Naive B cell (primary cell): ENCODE measurements around the gene CREG1. TPM values are rescaled to one million over a fixed set of nuclear protein-coding genes. Genes with fewer than 3 reads are reported as not detected.

Experiments used
- ATAC-seq, 2 donors: fragments of 150-1000 bp; cut with Tn5 transposase; 2 replicates each; pipeline ENCODE4 v1.10.0; 2021; ENCODE audit warnings: low read depth in 2 of 2, mild to moderate bottlenecking in 2 of 2, moderate library complexity in 2 of 2
- DNase-seq: peaks from one replicate; pipeline ENCODE4 v3.0.0; 2022
- H3K27ac Mint-ChIP-seq, 6 donors: one replicate each; pipeline ENCODE4 v1.8.0; 2020 to 2022; ENCODE audit warnings: mild to moderate bottlenecking in 6 of 6, mixed read lengths in 6 of 6, moderate library complexity in 5 of 6, inconsistent platforms in 2 of 6
- H3K27me3 Mint-ChIP-seq, 3 donors: one replicate each; pipeline ENCODE4 v1.8.0; 2021 to 2022; ENCODE audit warnings: mixed read lengths in 3 of 3, mild to moderate bottlenecking in 1 of 3
- H3K36me3 Mint-ChIP-seq, 2 donors: one replicate each; pipeline ENCODE4 v1.8.0; 2020 to 2022; ENCODE audit warnings: mixed read lengths in 2 of 2, inconsistent platforms in 1 of 2, mild to moderate bottlenecking in 1 of 2
- H3K4me1 Mint-ChIP-seq, 3 donors: one replicate each; pipeline ENCODE4 v1.8.0; 2020 to 2022; ENCODE audit warnings: mixed read lengths in 3 of 3, inconsistent platforms in 1 of 3, mild to moderate bottlenecking in 1 of 3, moderate library complexity in 1 of 3
- H3K4me3 Mint-ChIP-seq, 8 donors: one replicate each; pipeline ENCODE4 v1.8.0; 2020 to 2022; ENCODE audit warnings: mild to moderate bottlenecking in 8 of 8, mixed read lengths in 8 of 8, moderate library complexity in 8 of 8, inconsistent platforms in 2 of 8
- H3K9me3 Mint-ChIP-seq, 7 donors: one replicate each; pipeline ENCODE4 v1.8.0; 2020 to 2022; ENCODE audit warnings: mixed read lengths in 7 of 7, mild to moderate bottlenecking in 5 of 7, inconsistent platforms in 2 of 7, moderate library complexity in 1 of 7
- polyA plus RNA-seq, 6 donors: library from polyadenylated mRNA; unstranded; fragments of 300-500 nt; fragmentation: Illumina TruSeq; gene quantifications; one replicate each; pipeline ENCODE4 v1.2.3, GENCODE V29; 2021; ENCODE audit warnings: low read depth in 6 of 6

Gene CREG1
- polyA plus RNA-seq: 10 to 100 TPM in 3 of 6 donors, 1 to 10 TPM in 3; 7.3 to 18.9 (median 10.0) TPM

DNA sequence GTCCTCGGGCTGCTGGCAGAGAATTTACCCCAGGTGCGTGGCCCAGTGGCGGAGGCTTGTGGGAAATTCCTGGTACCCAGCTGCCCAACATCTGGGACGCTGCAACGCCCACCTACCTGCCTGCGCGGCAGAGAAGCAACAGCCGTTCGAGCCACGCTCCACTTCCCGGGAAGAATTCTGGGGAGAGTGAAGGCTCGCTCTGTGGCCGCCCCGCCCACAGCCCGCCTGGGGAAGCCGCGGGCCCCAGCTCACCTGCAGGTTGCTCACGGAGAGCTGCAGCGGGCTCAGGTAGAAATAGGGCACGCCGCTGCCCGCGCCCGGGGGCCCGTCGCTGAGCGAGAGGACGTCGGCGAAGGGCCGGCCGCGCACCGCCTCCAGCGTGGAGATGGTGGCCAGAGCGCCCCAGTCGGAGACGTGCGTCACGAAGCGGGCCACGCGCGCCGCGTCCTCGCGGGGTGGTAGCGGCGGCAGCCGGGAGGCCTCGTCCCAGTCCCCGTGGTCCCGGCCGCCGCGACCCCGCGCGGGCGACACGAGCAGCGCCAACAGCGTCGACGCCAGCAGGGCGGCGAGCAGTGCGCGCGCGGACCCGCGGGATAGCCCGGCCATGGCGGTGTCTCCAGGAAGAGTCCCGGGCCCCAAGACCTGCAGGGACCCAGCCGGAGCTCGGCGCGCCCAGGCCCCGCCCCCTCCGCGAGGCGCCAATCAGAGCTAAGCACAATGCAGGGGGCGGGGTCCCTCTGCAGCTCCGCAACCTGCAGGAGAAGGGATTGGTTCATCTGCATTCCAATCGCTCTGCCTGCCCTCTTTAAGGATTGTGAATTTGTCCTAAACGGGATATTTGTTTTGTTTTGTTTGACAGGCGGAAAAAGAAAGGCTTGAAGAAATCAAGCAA lies at the start of gene CREG1:
CREG1 (minus strand) TSS at position 627 of the 892 bp plus-strand sequence.
- Mint-ChIP-seq H3K27ac (peak within 1 kb of the TSS in 3 of 6 donors; percentile 59 to 88 (median 66)), H3K4me3 (peak within 1 kb of the TSS; percentile 84 to 97 (median 90)), H3K27me3 (peaks cover 0 to 13% (median 10%) of the 10 kb centered on the region in 3 donors), H3K4me1 (peaks cover 15 to 28% (median 16%) of the 10 kb centered on the region in 3 donors), H3K9me3 (no peaks in the 10 kb centered on the region), H3K36me3 (no peaks in the 10 kb centered on the region)
- DNase-seq (peak; percentile 86), ATAC-seq (peak; percentile 94 to 95)

DNA sequence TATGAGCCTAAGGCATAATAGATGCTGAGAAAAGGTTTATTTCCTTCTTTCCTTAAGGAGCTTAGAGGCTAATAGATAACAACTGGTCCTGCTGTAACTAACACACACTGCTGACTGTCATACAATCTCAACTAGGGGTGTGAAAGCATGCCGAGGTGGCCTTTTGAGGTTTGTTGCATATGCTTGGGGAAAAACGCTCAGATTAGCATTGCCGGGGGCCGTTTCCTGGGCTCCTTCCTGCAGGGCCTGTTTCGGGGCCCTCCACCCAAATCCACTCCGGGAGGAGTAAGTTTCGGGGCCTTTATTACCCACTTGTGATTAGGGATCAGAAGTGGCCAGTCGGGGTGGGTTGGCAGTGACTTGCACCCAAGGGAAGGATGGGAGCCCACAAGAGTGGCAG lies 49.3 kb upstream of the CREG1 start:
- H3K4me3 Mint-ChIP-seq: peak overlapping the region in 7 of 8 donors; percentile 32 to 83 (median 62)
- H3K9me3 Mint-ChIP-seq: peaks cover 7 to 14% (median 10%) of the 10 kb centered on the region in 7 donors
- H3K36me3 Mint-ChIP-seq: peaks cover 9 to 12% of the 10 kb centered on the region in 2 donors
- H3K4me1 Mint-ChIP-seq: peaks cover 46 to 66% (median 51%) of the 10 kb centered on the region in 3 donors
- no peaks in the 10 kb centered on the region for H3K27me3 Mint-ChIP-seq
- H3K27ac Mint-ChIP-seq: peak overlapping the region in 4 of 6 donors; percentile 27 to 86 (median 72)
- DNase-seq (no peak), ATAC-seq (no peak)

DNA sequence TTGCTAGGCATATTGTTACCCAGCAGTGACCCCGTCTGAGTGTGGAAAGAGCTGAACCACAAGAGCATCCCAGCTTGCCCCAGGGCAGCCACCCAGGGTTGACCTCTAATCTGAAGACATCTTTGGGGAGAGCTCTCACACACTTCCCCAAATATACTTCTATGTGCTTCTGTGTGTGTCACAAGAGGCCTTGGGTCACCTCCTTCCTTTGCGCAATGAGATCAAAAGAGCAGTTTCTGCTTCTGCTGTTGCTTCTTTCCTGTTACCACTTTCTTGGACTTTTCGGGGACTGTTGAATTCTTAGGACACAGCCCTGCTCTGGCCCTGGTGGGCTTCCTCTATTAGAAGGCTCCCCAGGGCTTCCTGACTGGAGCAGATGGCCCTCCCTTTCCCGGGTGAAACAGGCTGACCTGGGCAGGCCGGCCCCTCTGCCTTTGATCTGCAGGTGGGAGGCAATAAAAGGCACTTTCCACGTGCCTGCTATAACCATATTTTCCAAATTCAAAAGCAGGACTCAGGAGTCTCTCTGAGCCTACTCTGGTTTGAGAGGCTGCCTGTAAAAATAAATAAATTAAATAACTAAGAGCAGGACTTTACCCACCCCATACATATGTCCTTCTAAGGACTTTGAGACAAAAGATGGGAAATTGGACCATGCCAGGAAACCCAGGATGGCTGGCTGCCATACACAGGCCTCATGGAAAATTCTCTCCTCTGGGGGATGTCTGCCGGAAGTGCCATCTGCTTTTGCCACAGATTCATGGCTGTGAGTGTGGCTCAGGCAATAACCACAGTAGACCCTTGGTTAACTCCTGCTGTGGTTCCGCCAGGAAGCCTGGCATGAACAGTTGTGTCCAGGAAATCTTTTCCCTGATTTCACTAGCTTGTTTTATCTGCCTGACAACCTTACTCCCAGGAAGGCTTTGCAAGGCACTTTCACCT lies 48.2 kb upstream of the CREG1 start:
- Mint-ChIP-seq H3K27me3 (no peaks in the 10 kb centered on the region), H3K27ac (peak overlapping the region; percentile 49 to 96 (median 86)), H3K36me3 (peaks cover 2% of the 10 kb centered on the region in 2 donors), H3K4me3 (peak overlapping the region; percentile 7 to 88 (median 76)), H3K9me3 (peaks cover under 1 to 4% (median 2%) of the 10 kb centered on the region in 7 donors), H3K4me1 (peaks cover 39 to 62% (median 51%) of the 10 kb centered on the region in 3 donors)
- DNase-seq: peak; percentile 50
- peak; percentile 79 to 86 for ATAC-seq

DNA sequence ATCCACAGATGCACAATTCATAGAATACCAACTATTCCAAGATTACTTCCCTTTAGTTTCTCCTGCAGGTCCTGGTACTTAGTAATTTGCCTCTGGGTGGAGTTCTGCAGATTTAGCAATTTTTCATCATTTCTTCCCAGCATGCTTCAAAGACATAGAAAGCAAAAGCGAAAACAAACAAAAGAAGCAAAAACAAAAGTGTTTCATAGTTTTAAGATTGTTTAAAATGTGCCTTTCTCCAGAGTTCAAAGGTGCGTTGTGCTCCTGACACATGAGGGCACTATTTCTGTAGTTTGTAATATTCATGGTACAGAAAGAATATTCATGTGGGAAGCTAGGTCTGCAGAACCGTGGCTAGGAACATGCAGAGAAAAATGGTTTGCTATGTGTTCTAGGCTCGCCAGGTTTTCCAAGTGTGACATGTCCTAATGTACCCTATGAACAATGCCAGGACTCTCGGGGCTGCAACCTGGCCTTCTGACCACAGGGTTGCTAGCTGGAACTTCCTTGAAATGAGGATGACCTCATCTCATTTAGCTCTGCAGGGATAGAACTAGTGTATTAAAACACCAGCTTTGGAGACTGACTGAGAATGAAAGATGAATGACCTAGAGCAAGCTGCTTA lies 46.5 kb upstream of the CREG1 start:
- no peaks in the 10 kb centered on the region for H3K9me3 Mint-ChIP-seq
- H3K36me3 Mint-ChIP-seq: no peaks in the 10 kb centered on the region
- peaks cover 39 to 53% (median 50%) of the 10 kb centered on the region in 3 donors for H3K4me1 Mint-ChIP-seq
- H3K27ac Mint-ChIP-seq: peak overlapping the region; percentile 1 to 90 (median 84)
- ATAC-seq: peak; percentile 69 to 77
- H3K27me3 Mint-ChIP-seq: no peaks in the 10 kb centered on the region
- peak overlapping the region in 7 of 8 donors; percentile 26 to 88 (median 69) for H3K4me3 Mint-ChIP-seq
- peak; percentile 60 for DNase-seq

DNA sequence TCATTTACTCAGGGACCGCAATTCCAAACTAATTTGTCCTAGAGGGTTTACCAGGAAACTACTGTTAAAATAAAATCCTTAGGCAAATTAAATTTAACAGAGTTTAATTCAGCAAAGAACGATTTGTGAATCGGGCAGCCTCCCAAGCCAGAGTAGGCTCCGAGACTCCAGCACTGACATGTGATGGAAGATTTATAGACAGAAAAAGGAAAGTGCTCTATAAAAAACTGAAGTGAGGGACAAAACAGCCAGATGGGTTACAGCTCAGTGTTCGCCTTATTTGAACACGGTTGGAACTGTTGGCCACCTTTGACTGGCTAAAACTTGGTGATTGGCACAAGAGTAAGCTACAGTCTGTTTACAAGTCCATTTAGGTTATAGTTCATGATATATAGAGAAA lies 41.3 kb upstream of the CREG1 start:
- no peak for ATAC-seq
- Mint-ChIP-seq H3K4me1 (peaks cover 3 to 9% (median 6%) of the 10 kb centered on the region in 3 donors), H3K9me3 (no peaks in the 10 kb centered on the region), H3K36me3 (peaks cover 0 to 6% of the 10 kb centered on the region in 2 donors), H3K27ac (no peak overlapping the region), H3K27me3 (no peaks in the 10 kb centered on the region), H3K4me3 (no peak overlapping the region)
- no peak for DNase-seq

DNA sequence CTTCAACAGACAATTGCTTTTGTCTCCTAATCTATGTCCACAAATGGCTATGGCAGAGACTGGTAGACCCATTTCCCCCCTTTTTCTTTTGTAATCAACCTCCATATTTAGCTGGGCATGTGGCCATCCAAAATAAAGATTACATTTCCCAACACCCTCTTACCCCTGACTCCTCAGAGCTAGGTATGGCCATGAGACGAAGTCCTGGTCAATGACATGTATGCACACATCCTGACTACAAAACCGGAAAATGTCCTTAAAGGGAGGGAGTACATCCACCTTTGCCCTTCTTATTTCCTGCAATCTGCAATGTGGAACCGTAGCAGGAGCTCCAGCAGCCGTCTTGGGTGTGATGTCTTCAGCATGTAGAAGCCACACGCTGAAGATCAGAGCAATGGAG lies 40.3 kb upstream of the CREG1 start:
- ATAC-seq: no peak
- H3K27ac Mint-ChIP-seq: no peak overlapping the region
- H3K27me3 Mint-ChIP-seq: no peaks in the 10 kb centered on the region
- H3K36me3 Mint-ChIP-seq: peaks cover 0 to 6% of the 10 kb centered on the region in 2 donors
- peaks cover 0 to 1% (median under 1%) of the 10 kb centered on the region in 3 donors for H3K4me1 Mint-ChIP-seq
- no peaks in the 10 kb centered on the region for H3K9me3 Mint-ChIP-seq
- DNase-seq: no peak
- no peak overlapping the region for H3K4me3 Mint-ChIP-seq

DNA sequence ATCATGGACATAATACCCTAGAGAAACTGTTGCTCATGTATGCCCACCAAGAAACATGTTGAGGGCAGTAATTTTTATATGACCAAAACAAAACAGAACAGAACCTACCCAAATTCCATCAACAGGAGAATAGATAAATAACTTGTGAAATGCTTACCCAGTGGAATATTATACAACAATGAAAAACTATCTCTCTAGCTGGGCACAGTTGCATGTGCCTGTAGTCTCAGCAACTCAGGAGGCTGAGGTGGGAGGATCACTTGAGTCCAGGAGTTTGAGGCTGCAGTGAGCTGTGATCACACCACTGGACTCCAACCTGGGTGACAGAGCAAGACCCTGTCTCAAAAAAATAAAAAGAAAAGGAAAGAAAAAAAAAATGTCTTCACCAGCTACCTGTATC lies 38.9 kb upstream of the CREG1 start:
- Mint-ChIP-seq H3K27me3 (no peaks in the 10 kb centered on the region), H3K36me3 (peaks cover 0 to 6% of the 10 kb centered on the region in 2 donors), H3K4me3 (no peak overlapping the region), H3K4me1 (peaks cover 7 to 9% (median 9%) of the 10 kb centered on the region in 3 donors), H3K9me3 (no peaks in the 10 kb centered on the region), H3K27ac (no peak overlapping the region)
- DNase-seq (no peak), ATAC-seq (no peak)

DNA sequence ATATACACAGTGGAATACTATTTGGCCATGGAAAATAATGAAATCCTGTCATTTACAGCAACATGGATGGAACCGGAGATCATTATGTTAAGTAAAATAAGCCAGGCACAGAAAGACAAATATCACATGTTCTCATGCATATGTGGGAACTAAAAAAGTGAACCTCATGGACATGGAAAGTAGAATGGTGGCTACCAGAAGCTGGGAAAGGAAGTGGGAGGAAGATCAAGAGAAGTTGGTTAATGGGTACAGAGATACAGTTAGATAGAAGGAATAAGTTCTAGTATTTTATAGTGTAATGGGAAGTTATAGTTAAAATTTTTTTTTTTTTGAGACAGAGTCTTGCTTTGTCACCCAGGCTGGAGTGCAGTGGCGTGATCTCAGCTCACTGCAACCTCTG lies 34.8 kb upstream of the CREG1 start:
- Mint-ChIP-seq H3K36me3 (peaks cover 0 to 14% of the 10 kb centered on the region in 2 donors), H3K9me3 (no peaks in the 10 kb centered on the region), H3K4me3 (no peak overlapping the region), H3K27ac (no peak overlapping the region), H3K27me3 (no peaks in the 10 kb centered on the region), H3K4me1 (peaks cover 9 to 12% (median 10%) of the 10 kb centered on the region in 3 donors)
- DNase-seq (no peak), ATAC-seq (no peak)

DNA sequence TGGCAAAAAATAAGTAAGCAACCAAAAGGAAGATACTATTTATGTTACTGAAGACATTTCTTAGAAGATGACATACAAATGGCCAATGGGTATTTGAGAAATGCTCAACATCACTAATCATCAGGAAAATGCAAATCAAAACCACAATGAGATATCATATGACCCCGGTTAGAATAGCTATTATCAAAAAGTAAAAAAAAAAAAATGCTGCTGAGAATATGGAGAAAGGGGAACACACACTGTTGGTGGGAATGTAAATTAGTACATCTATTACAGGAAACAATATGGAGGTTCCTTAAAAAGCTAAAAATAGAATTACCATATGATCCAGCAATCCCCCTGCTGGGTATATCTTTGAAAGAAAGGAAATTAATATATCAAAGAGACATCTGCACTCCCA lies 34.3 kb upstream of the CREG1 start:
- Mint-ChIP-seq H3K27ac (no peak overlapping the region), H3K4me3 (no peak overlapping the region), H3K9me3 (no peaks in the 10 kb centered on the region), H3K27me3 (no peaks in the 10 kb centered on the region), H3K36me3 (peaks cover 0 to 14% of the 10 kb centered on the region in 2 donors), H3K4me1 (peaks cover 9 to 12% (median 10%) of the 10 kb centered on the region in 3 donors)
- DNase-seq (no peak), ATAC-seq (no peak)

DNA sequence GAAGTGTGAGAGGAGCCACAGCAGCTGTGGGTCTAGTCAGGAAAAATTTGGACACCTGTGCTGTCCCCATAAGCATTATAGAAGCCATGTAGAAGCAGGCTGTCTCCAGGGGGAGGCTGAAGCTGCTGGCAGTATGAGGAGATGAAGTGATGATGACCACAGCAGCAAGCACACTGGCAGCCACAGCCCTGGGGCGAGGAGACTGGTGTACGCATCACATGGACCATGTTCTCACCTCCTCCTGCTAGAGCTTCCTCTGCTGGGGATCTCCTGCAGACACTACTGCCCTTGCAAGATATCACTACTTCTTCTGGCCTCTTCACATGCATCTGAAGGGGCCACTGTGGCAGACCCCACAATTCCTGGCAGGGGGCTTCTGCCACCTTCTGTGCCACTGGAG lies 33.8 kb upstream of the CREG1 start:
- peak overlapping the region in 1 of 6 donors; percentile 66 for H3K27ac Mint-ChIP-seq

DNA sequence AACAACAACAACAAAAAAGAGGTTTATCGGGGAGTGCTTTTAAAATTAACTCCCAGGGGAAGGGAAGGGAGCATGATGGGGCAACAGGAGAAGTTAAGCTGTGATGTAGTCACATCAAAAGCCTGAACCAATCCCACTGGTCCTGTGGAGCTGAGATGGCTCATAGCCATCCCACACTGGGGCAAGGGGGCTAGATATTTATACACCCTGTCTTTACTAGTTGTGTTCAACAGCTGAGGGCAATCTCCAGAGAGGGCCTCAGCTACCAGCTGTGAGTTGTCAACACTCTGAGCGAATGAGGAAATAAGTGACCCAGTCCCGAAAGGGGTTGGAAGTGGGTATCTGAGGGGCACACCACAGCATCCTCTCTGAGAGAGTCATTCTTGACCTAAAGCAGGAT lies 31.0 kb upstream of the CREG1 start:
- Mint-ChIP-seq H3K4me3 (no peak overlapping the region), H3K36me3 (peaks cover 0 to 8% of the 10 kb centered on the region in 2 donors), H3K27ac (peak overlapping the region in 2 of 6 donors; percentile 65 to 73), H3K4me1 (peaks cover 9 to 12% (median 10%) of the 10 kb centered on the region in 3 donors), H3K9me3 (no peaks in the 10 kb centered on the region), H3K27me3 (no peaks in the 10 kb centered on the region)
- ATAC-seq (no peak), DNase-seq (no peak)

More for the DNA sequence above, 33.8 kb upstream of the CREG1 start:
- peak overlapping the region in 1 of 8 donors; percentile 56 for H3K4me3 Mint-ChIP-seq
- H3K9me3 Mint-ChIP-seq: no peaks in the 10 kb centered on the region
- DNase-seq (no peak), ATAC-seq (no peak)
- H3K4me1 Mint-ChIP-seq: peaks cover 9 to 12% (median 10%) of the 10 kb centered on the region in 3 donors
- peaks cover 0 to 10% of the 10 kb centered on the region in 2 donors for H3K36me3 Mint-ChIP-seq
- H3K27me3 Mint-ChIP-seq: no peaks in the 10 kb centered on the region

DNA sequence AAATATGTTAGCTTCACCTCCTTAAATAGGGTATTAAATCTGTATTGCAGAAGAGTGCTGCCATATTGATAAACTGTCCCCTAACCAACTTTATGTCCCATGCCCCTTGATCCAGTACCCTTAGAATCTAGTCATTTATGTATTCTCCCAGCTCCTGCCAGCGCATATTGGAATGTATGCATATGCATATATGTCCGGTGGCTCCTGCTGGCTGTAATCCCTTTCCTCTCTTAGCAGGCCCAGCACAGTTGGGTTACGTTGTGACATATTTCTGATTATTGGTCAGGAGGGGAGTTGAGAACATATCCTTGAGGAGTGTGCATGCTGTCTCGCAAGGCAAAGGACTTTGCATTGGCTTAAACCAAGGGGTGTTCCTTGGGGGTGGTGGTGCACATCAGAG lies 29.2 kb upstream of the CREG1 start:
- peaks cover 3 to 5% (median 4%) of the 10 kb centered on the region in 3 donors for H3K4me1 Mint-ChIP-seq
- no peaks in the 10 kb centered on the region for H3K9me3 Mint-ChIP-seq
- no peak overlapping the region for H3K4me3 Mint-ChIP-seq
- H3K27me3 Mint-ChIP-seq: no peaks in the 10 kb centered on the region
- ATAC-seq (no peak), DNase-seq (no peak)
- H3K27ac Mint-ChIP-seq: peak overlapping the region in 1 of 6 donors; percentile 13
- H3K36me3 Mint-ChIP-seq: peaks cover 0 to 8% of the 10 kb centered on the region in 2 donors
